HG03175 (cell line): ENCODE data around the gene MOK.

Source experiments
- ATAC-seq: cut with Tn5 transposase; IDR thresholded peaks from one replicate; pipeline ENCODE4 v1.9.1; 2021; ENCODE audit warnings: mild to moderate bottlenecking, moderate library complexity; ENCODE audit not compliant: unreplicated experiment

The MOK gene

DNA sequence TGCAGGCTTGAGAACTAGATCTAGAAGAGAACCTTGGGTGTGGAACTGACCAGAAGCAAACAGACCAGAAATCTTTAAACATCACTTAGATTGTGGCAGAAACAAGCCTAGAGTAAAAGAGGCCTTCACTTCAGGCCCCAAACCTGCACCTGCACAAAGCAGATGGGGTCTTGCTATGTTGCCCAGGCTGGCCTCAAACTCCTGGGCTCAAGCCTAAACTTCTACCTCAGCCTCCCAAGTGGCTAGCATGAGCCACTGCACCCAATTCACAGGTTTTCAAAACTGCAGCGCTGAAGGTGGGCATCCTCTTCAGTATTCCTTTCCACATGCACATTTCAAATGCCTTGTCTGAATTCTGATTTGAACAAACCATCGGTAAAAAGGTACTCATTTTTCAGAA is 19.9 kb downstream of the MOK start:
- no peak for ATAC-seq

DNA sequence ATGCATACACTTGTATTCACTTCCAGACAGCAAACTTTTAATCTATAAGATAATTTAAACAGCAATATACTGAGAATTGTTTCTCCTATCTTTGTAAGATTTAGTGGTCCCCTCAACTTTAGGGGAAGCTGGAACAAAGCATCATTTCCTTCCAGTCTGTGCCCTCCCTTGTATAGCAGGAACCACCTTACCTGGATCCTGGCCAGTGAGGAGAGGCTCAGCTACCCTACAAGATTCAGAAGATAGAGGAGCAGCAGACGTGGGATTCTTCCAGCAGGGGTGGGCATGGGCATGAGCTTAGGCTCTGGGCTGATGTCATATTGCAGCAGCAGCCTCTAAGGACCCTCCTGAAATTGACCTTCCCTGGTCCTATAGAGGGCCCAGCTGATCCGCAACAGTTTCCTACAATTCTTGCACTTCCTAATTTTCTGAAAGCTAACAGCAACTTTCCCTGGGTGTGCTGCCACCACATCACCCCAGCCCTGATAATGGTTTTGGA is 21.3 kb downstream of the MOK start:
- no peak for ATAC-seq

DNA sequence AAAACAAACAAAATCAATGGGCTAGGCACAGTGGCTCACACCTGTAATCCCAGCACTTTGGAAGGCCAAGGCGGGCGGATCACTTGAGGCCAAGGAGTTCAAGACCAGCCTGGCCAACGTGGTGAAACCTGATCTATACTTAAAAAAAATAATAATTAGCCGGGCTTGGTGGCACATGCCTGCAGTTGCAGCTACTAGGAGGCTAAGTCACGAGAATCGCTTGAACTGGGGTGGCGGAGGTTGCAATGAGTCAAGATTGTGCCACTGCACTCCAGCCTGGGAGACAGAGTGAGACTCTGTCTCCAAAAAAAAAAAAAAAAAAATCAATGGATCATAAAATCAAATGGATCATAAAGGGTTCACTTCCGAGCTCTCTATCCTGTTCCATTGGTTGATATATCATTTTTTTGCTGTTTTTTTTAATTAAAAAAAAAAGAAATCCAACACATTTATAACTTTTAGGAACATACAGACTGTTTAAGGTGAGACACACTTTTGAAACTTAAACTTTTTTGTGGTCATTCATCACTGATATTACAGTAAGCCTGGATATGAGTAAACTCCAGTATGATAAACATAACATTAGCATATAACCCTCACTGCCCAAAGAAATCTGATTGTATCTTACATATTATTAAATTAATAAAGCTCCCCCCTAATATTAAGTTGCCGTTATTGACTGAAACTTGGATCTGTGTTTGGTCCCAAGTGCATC is 22.1 kb downstream of the MOK start:
- ATAC-seq: no peak

DNA sequence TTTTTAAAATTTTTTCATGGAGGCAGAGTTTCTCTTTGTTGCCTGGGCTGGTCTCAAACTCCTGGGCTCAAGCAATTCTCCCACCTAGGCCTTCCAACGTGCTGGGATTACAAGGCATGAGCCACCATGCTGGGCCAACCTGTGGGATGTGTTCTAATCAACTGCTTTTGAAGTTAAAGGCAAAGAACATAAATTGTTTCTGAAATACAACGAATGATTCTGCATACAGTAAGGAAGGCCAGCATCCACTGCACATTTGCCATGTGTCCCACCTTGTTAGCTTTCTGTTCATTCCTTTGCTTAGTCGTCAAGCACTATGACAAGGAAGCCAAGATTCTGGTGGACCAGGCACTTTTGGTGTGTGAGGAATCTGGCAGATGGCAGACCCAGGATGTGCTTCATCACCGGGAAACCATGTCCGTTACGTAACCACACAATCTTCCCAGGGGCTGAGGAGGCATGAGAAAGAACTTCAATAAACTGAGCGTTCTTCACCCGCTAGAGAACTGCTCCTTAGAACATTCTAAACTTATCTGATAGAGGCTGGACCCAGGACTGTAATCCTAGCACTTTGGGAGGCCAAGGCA is 24.5 kb downstream of the MOK start:
- ATAC-seq: no peak

DNA sequence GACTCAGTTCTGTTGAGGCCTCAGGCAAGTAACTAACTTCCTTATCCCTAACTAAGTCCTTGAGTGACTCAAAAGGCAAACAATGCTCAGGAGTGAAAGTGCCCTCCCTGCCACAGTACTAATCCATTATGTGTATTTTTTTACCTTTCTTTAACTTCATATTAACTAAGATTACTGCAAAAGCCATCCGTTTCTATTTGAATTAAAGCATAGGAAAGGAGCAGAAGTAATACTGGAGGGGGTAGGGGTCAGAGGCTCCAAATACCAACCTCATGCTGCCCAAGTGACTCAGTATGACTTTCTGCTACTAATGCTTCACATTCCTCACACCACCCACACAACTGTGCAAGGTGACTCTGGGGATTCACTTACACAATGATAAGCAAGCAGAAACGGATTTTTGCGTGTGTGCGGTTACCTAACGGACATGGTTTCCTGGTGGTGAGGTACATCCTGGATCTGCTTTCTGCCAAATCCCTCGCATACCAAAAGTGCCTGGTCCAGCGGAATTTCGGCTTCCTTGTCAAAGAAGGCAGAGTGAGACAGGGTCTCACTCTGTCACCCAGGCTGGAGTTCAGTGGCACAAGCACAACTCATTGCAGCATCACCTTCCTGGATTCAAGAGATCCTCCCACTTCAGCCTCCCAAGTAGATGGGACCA is 25.1 kb downstream of the MOK start:
- ATAC-seq: no peak

DNA sequence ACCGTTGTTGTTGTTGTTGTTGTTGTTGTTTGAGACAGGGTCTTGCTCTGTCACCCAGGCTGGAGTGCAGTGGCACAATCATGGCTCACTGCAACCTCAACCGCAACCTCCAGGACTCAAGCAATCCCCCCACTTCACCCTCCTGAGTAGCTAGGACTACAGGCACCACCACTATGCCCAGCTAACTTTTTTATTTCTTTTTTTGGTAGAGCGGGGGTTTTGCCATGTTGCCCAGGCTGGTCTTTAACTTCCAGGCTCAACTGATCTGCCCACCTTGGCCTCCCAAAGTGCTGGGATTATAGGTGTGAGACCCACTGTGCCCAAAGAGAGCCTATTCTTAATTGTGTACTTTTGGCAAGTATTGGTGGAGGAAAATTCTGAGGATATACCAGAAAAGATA is 25.7 kb downstream of the MOK start:
- no peak for ATAC-seq

DNA sequence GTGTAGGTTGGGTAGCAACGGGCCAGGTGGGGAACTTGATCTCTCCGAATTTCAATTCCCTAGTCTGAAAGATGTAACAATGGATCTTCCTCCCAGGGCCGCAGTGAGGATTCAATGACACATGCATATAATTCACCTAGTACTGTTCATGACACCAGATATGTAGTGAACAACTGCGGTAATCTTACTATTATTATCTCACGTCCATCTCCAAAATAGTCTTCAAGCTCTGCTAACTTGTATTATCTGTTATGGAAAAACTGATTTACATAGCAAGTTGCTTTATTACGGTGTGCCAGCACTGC is 26.4 kb downstream of the MOK start:
- ATAC-seq: no peak

DNA sequence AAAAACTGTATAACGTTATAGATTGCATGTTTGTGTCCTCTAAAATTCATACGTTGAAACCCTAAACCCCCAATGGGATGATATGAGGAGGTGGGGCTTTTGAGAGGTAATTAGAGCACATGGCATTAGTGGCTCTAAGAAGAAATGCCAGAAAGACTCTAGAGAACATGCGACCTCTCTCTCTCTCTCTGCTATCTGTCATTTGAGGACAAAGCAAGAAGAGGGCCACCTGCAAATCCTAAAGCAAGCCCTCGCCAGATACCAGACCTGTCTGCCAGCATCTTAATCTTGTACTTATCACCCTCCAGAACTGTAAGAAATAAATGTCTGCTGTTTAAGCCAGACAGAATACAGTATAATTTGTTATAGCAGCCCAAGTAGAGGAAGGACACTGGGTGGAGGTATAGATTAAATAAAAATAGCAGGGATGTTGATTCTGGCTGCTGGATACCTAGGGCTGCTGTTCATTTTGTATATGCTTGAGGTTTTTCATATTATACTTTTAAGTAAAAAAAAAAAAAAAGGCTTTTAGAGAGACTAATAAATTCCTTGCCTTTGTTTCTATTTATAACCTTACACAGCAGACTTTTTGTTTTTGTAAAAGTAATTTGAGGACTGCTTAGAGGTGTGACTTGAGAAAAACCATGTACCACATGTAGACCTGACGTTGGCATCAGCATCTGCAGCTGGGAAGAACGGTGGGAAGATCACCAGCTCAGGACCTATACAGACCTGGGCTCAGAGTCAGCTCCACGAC is 26.9 kb downstream of the MOK start:
- no peak for ATAC-seq

DNA sequence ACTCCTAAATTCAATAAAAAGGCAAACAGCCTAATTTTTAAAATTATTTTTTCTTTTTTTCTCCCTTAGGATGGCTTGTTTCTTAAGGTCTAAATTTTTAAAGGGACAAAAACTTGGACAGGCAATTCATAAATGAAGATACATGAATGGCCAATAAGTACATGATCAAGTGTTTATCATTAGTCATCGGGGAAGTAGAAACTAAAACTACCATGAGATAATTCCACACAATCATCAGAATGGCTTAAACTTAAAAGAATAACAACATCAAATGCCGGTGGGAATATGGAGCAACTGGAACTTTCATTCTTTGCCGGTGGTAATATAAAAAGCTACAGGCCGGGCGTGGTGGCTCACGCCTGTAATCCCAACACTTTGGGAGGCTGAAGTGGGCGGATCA is 29.1 kb downstream of the MOK start:
- no peak for ATAC-seq

DNA sequence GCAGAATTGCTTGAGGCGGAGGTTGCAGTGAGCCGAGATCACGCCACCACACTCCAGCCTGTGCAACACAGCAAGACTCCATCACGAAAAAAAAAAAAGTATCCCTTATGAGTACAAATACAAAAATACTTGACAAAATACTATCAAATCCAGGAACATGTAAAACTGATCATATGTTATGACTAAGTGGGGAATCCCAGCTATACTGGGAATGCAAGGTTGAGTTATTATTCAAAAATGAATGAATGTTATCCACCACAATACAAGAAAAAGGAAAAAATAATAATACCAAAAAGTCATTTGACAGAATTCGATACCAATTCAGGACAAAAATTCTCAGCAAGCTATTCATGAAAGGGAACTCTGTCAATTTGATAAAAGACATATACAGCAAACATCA is 32.6 kb downstream of the MOK start:
- ATAC-seq: no peak

DNA sequence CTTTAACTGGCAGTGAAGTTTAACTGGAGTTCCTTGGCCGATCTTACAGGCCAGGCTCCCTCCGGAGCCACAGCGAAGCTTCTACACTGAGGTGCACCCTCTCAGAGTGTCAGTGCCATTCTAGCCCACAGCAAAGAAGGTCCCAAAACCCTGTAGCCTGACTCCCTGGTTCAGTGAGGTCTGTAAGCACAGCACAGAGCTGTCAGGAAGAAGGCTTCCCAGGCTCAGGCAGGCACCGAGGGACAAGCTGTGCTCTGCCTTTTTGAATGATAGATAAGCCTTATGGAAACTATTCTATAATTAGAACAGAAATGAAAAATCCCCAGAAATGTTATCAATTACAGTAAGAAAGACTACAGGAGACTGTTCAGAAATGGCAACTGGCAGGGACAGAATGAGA is 40.2 kb downstream of the MOK start:
- no peak for ATAC-seq

DNA sequence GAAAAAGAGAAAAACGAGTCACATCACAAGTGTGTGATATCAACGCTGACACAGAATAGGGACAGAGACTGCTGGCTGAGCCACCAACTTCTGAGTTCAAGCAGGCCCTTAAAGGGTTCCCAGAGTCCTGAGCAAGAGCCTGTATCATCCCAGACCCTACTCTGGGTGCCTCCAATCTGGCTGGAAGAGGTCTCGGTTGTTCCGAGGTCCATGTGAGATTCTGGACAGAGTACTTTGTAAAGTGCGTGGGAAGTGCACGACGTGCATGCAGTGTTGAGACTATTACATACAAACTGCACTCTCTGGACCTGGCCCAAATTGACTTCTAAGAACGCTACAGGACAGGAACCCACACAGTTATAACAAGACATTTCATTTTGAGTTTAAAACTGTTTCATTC is 40.6 kb downstream of the MOK start:
- ATAC-seq: no peak

DNA sequence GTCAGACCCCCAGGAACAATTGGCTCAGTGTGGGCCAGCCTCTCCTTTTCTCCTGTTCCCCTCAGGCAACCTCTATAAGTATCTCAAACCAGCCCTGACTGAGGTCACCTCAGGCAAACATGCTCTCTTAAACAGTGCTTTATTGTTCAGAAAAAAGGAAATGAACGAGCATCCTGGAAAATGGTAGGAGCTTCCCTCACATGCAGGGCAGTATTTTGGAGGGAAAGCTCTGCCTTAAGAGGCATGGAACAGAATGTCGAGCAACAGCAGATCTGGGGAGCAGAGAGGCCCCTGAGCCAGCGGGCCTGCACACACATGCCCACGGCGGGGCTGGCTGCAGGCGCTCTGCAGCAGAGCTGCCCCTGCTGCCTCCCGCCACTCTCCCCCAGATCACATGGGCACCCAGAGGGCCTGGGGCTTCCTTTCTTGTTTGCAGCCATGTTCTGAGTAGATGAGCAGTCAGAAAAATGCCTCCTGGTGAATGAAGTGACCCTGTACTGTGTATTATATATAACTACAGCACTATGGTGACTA is 42.0 kb downstream of the MOK start:
- ATAC-seq: no peak

DNA sequence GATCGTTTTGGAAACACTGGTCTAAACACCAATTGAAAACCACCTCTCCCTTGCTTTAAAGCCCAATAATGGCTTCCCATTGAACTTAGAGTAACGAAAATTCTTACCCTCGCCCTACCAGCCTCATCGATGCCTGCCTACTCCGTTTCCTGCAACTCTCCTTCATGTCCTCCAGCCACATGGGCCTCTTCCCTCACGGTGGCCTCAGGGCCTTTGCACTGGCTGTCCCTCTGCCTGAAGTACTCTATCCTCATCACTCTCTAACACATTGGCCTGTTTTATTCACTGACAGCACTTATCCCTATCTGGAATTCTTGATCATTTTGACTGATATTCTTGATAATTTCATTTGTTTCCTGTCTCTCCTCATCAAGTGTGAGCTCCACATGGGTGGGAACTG is 46.8 kb downstream of the MOK start:
- ATAC-seq: no peak

DNA sequence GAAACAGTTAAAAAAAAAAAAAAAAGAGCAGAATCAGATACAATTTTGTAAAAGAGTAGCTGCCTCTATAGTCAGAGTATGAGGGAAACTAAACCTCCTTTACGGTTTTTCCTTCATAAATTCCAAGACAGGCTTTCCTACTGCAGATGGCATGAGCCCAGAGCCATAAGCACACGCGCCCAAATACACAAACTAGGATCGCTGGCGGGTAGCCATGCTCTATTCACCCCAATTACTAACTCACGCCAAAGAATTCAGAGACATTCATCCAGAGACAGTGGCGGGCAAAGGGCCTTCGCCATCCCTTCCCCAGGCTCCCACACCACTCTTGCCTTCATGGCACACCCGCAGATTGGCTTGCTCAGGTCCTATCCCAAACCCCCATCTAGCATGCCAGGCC is 48.2 kb downstream of the MOK start:
- ATAC-seq: no peak

DNA sequence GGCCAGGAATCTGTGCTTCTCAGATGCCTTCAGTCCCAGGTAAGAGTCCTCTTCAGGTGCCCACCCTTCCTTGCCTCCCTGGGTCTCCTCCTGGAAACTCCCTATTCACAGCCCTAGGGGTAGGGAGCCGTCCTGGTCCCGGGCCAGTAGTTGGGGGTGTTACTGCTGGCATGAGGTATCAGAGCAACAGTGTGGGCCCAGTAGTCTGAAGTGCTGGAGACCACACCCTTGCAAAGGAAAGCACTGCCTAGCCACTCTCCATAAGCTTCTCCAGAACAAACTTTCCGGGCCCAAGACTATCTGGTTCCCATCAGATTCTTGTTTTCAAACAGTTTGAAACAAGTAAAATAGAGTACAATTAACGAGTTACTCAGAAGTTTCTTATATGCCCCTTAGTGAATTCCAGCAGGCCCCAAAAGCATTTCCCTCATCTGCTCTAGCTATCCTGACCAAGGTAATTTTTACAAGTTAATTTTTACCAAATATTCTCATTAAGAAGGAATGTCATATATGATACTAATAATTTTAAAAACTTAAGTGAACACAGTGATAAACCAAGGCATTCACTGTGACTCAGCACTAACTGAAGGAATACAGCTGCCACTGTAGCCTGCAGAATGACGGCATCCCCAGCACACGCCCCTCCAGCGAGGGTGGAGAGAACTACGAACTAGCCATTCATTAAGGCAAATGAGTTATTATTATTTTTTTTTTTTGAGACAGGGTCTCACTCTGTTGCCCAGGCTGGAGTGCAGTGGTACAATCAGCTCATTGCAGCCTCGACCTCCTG is 49.4 kb downstream of the MOK start:
- ATAC-seq: no peak

DNA sequence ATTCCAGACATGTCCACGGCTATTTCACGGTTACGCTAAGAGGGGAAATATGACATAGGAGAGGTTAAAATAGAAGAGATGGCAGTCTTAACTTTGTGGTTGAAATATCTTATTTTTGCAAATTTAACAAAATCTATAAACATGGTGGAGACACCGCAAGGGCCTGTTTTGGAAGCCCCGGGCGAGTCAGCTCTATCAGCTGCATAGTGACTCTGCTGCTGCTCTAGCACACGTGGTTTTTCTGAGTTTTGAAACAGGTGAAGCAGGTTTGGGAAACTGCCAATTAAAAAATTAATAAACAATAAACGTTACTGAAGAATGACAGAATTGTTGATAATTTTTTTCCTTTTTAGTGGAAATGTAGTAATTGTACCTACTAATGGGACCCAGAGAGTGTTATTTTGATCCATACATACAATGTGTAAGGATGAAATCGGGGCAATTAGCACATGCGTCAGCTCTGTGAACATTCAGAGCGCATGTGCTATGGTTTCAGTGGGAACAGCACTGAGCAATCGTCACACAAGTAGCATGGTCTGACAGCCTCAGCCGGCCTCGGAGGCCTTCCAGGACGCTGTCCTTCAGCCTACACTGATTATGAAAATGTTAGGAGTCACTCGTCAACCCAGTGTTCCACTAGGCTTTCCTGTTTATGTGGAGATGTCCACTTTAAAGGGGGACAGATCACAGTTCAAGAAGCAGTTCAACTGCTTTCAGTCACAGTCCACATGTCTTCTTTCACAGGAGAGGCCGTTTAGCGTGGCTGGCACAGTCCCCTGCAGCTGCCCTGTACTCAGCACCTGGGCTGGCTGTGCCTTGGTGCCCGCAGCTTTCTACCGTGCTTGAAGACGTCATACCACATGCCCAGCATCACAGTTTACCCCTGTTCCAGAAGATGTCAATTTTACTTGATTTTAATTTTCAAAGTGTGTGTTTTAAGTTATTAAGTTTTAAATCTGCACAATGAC is 51.8 kb downstream of the MOK start:
- no peak for ATAC-seq

DNA sequence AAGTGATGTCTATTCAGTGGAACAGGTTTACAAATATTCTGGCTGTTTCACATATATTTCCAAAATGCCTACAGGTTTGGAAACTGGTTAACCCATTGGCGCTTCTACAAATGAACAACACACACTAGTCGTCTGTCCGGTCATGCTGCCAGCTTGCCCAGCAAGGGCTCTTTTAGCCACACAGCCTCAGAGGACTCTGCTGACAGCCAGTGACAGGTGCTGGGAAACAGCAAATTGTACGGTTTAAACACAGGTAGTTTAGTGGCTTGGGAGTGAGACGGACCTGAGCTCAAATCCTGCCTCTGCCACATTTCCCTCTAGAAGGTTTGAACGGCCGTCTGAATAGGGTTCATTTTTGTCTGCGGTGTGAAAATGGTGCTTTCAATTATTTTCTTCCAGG is 53.8 kb downstream of the MOK start:
- no peak for ATAC-seq

DNA sequence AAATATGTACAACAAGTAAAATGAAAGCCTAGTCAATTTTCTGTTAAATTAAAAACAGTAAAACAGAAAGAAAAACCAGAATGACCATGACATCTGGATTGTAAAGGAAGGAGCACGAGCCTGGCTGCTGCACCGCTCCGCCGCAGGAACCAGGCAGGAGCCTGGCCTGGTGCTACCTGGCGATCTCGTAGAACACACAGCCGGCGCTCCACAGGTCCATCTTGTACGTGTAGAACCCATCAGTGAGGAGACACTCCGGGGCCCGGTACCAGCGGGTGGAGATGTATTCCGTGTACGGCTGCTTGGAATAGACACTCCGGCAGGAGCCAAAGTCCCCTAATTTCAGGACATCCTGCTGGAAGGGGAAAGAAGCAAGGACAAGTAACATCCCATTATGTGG is 54.3 kb downstream of the MOK start:
- ATAC-seq: no peak

DNA sequence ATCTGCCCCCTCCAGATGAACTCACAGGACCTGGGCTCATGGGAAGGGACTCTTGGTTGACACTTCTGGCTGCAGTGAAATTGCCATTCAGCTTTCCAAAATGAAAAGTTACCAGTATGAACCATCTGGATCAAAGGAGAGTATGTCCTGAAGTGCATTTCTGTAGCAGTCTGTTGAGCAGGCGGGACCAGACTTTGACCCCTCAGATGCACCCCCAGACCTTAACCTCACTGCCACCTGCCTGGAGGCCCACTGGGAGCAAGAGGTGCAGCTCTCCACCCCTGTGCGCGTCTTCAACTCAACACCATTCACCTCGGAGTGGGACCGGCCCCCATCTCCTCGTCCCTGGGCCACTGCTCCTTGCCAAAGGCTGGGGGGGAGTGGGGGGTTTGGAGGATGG is 55.0 kb downstream of the MOK start:
- ATAC-seq: no peak
